ENCODE data around the gene FKBP7.
"Not testable (repeated sequence)": the region's sequence is repeated elsewhere in the genome, so short reads cannot be mapped to it uniquely, and the experiment has no call there.

Gene FKBP7

GRCh38 chr2:178484245-178485041 lies 6.0 kb upstream of the FKBP7 start:
- no peak for DNase-seq

GRCh38 chr2:178482437-178482836 lies 4.0 kb upstream of the FKBP7 start:
- no peak for DNase-seq

GRCh38 chr2:178480227-178481181 lies 2.1 kb upstream of the FKBP7 start, which contains the start of gene PLEKHA3:
PLEKHA3 (plus strand) TSS chr2:178480457; CDS start chr2:178480870, 413 bp downstream.
- DNase-seq = peak; percentile 95

GRCh38 chr2:178479758-178480226 lies 1.4 kb upstream of the FKBP7 start:
- no peak for DNase-seq

- DNase-seq = no peak
Observed at GRCh38 chr2:178479275-178479616, 846 bp upstream of the FKBP7 start.

- no peak for DNase-seq
Observed at GRCh38 chr2:178478130-178478438, 316 bp downstream of the FKBP7 start.

- no peak for DNase-seq
Observed at GRCh38 chr2:178477443-178478129, 814 bp downstream of the FKBP7 start.

- no peak for DNase-seq
Observed at GRCh38 chr2:178476477-178476876, 1.9 kb downstream of the FKBP7 start.

GRCh38 chr2:178474560-178474959 lies 3.8 kb downstream of the FKBP7 start:
- DNase-seq = no peak

- DNase-seq = no peak
Observed at GRCh38 chr2:178473931-178474330, 4.5 kb downstream of the FKBP7 start.

GRCh38 chr2:178473373-178473772 lies 5.0 kb downstream of the FKBP7 start:
- no peak for DNase-seq

- not testable (repeated sequence) for DNase-seq
Observed at GRCh38 chr2:178471313-178471712, 7.1 kb downstream of the FKBP7 start.

GRCh38 chr2:178469219-178469849 lies 9.1 kb downstream of the FKBP7 start:
- DNase-seq = no peak

GRCh38 chr2:178457390-178457886 lies 21.0 kb downstream of the FKBP7 start:
- DNase-seq = no peak

GRCh38 chr2:178455947-178456346 lies 22.5 kb downstream of the FKBP7 start:
- DNase-seq = no peak

- no peak for DNase-seq
Observed at GRCh38 chr2:178452870-178453269, 25.5 kb downstream of the FKBP7 start.

- peak; percentile 16 for DNase-seq
Observed at GRCh38 chr2:178452334-178452733, 26.1 kb downstream of the FKBP7 start.

GRCh38 chr2:178450774-178451525 lies 27.4 kb downstream of the FKBP7 start, which contains the start of the genes PJVK and PRKRA:
PJVK (plus strand) TSS chr2:178451378; CDS start chr2:178453410, 2,032 bp downstream.
PRKRA (minus strand) TSS chr2:178451175; CDS start chr2:178451030, 145 bp downstream.
- DNase-seq = peak; percentile 99

- DNase-seq = no peak
Observed at GRCh38 chr2:178450524-178450773, 28.0 kb downstream of the FKBP7 start.

GRCh38 chr2:178449700-178450523 lies 28.5 kb downstream of the FKBP7 start:
- no peak for DNase-seq

All from retina (tissue), 1 donor.